ENCODE measurements around the gene HDLBP. TPM values are rescaled to one million over a fixed set of nuclear protein-coding genes. Genes with fewer than 3 reads are reported as not detected.

The HDLBP gene
- total RNA-seq, 1 experiment from 2014 or later, result 447 TPM

GRCh38 chr2:241256168-241256545, 59.3 kb downstream of the HDLBP start:
- H3K36me3 ChIP-seq, result peaks cover 96% of the 10 kb centered on the region
- H3K9me3 ChIP-seq, result no peaks in the 10 kb centered on the region
- no peak for DNase-seq
- H3K27me3 ChIP-seq, result no peaks in the 10 kb centered on the region
- H3K4me3 ChIP-seq, result no peak overlapping the region

- Histone ChIP-seq H3K36me3 (peaks cover 98% of the 10 kb centered on the region), H3K4me3 (no peak overlapping the region)
- DNase-seq, result no peak
These were observed 59.8 kb downstream of the HDLBP start for GRCh38 chr2:241255542-241256167.

GRCh38 chr2:241254904-241255351, 60.5 kb downstream of the HDLBP start:
- no peak overlapping the region for H3K4me3 ChIP-seq
- peaks cover 98% of the 10 kb centered on the region for H3K36me3 ChIP-seq
- no peaks in the 10 kb centered on the region for H3K9me3 ChIP-seq
- DNase-seq, result no peak
- H3K27me3 ChIP-seq, result no peaks in the 10 kb centered on the region

More at GRCh38 chr2:241255542-241256167, 59.8 kb downstream of the HDLBP start:
- Histone ChIP-seq H3K27me3 (no peaks in the 10 kb centered on the region), H3K9me3 (no peaks in the 10 kb centered on the region)

GRCh38 chr2:241252778-241253475, 62.5 kb downstream of the HDLBP start:
- Histone ChIP-seq H3K4me3 (no peak overlapping the region), H3K36me3 (peaks cover 100% of the 10 kb centered on the region), H3K27me3 (no peaks in the 10 kb centered on the region), H3K9me3 (no peaks in the 10 kb centered on the region)
- no peak for DNase-seq

GRCh38 chr2:241249654-241250053, 65.8 kb downstream of the HDLBP start:
- Histone ChIP-seq H3K36me3 (peaks cover 100% of the 10 kb centered on the region), H3K9me3 (no peaks in the 10 kb centered on the region), H3K4me3 (no peak overlapping the region), H3K27me3 (no peaks in the 10 kb centered on the region)
- no peak for DNase-seq

GRCh38 chr2:241248897-241249296, 66.6 kb downstream of the HDLBP start:
- Histone ChIP-seq H3K4me3 (no peak overlapping the region), H3K27me3 (no peaks in the 10 kb centered on the region), H3K9me3 (no peaks in the 10 kb centered on the region), H3K36me3 (peaks cover 100% of the 10 kb centered on the region)
- DNase-seq, result no peak

GRCh38 chr2:241248289-241248688, 67.2 kb downstream of the HDLBP start:
- no peak for DNase-seq
- Histone ChIP-seq H3K4me3 (no peak overlapping the region), H3K36me3 (peaks cover 100% of the 10 kb centered on the region), H3K27me3 (no peaks in the 10 kb centered on the region), H3K9me3 (no peaks in the 10 kb centered on the region)

GRCh38 chr2:241244368-241244767, 71.1 kb downstream of the HDLBP start:
- Histone ChIP-seq H3K36me3 (peaks cover 97% of the 10 kb centered on the region), H3K4me3 (no peak overlapping the region), H3K9me3 (no peaks in the 10 kb centered on the region), H3K27me3 (no peaks in the 10 kb centered on the region)
- no peak for DNase-seq

GRCh38 chr2:241242306-241242705, 73.2 kb downstream of the HDLBP start:
- DNase-seq, result no peak
- H3K9me3 ChIP-seq, result no peaks in the 10 kb centered on the region
- peaks cover 96% of the 10 kb centered on the region for H3K36me3 ChIP-seq
- no peaks in the 10 kb centered on the region for H3K27me3 ChIP-seq
- H3K4me3 ChIP-seq, result no peak overlapping the region

- Histone ChIP-seq H3K27me3 (no peaks in the 10 kb centered on the region), H3K36me3 (peaks cover 94% of the 10 kb centered on the region), H3K4me3 (no peak overlapping the region), H3K9me3 (no peaks in the 10 kb centered on the region)
- no peak for DNase-seq
These were observed 73.8 kb downstream of the HDLBP start for GRCh38 chr2:241241669-241242068.

GRCh38 chr2:241240320-241241004, 75.0 kb downstream of the HDLBP start:
- DNase-seq, result no peak
- Histone ChIP-seq H3K9me3 (no peaks in the 10 kb centered on the region), H3K4me3 (no peak overlapping the region), H3K27me3 (no peaks in the 10 kb centered on the region), H3K36me3 (peaks cover 94% of the 10 kb centered on the region)

- peaks cover 94% of the 10 kb centered on the region for H3K36me3 ChIP-seq
- no peaks in the 10 kb centered on the region for H3K27me3 ChIP-seq
- no peak overlapping the region for H3K4me3 ChIP-seq
- H3K9me3 ChIP-seq, result no peaks in the 10 kb centered on the region
- DNase-seq, result no peak
These were observed 75.8 kb downstream of the HDLBP start for GRCh38 chr2:241239552-241240202.

GRCh38 chr2:241238693-241239198, 76.7 kb downstream of the HDLBP start:
- DNase-seq, result no peak
- H3K36me3 ChIP-seq, result peaks cover 94% of the 10 kb centered on the region

GRCh38 chr2:241237949-241238371, 77.5 kb downstream of the HDLBP start:
- Histone ChIP-seq H3K9me3 (no peaks in the 10 kb centered on the region), H3K36me3 (peaks cover 94% of the 10 kb centered on the region), H3K4me3 (no peak overlapping the region), H3K27me3 (no peaks in the 10 kb centered on the region)
- no peak for DNase-seq

More at GRCh38 chr2:241238693-241239198, 76.7 kb downstream of the HDLBP start:
- Histone ChIP-seq H3K9me3 (no peaks in the 10 kb centered on the region), H3K27me3 (no peaks in the 10 kb centered on the region), H3K4me3 (no peak overlapping the region)

GRCh38 chr2:241237047-241237446, 78.4 kb downstream of the HDLBP start:
- Histone ChIP-seq H3K9me3 (no peaks in the 10 kb centered on the region), H3K36me3 (peaks cover 94% of the 10 kb centered on the region), H3K4me3 (no peak overlapping the region), H3K27me3 (no peaks in the 10 kb centered on the region)
- DNase-seq, result no peak

- DNase-seq, result no peak
- H3K4me3 ChIP-seq, result no peak overlapping the region
- H3K27me3 ChIP-seq, result no peaks in the 10 kb centered on the region
- no peaks in the 10 kb centered on the region for H3K9me3 ChIP-seq
- H3K36me3 ChIP-seq, result peaks cover 95% of the 10 kb centered on the region
These were observed 79.4 kb downstream of the HDLBP start for GRCh38 chr2:241235859-241236593.

Data from MG63 (cell line).